ENCODE measurements around the gene TMEM232.

The TMEM232 gene

DNA sequence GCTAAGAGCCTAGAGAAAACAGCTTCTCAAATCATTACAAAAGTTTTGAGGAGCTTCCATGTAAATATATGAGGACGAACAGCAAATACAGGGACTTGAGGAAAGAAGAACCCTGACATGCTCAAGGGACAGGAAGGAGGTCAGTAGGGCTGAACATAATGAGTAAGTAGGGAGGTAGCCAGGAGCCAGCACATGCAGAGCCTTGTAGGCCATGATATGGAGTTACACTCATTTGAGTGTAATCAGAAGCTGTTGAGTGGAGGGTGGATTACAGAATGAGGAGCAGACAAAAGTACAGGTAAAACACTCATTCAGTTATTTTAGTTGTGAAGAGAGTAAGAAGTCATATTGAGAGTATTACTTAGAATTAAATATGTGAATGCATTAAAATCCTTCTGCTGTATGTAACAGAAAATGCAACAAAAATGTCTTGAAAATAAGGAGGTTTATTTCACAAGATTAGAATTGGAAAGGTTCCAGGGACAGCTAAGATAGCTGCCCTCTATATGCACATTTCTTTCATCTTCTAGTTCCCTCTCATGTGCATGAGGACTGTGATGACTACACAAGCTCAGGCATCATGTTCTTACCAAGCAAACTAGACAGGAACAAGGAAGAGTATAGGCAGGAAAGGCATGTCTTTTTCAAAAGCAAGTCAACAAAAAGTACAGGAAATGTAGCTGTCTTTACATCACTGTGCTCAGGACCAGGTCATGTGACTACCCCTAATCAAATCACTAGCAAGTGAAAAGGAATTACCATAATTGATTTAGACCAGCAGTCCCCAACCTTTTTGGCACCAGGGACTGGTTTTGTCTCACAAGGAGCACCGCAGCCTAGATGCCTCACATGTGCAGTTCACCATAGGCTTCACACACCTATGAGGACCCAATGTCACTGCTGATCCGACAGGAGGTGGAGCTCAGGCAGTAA is 87.2 kb downstream of the TMEM232 start:
- no peaks in the 10 kb centered on the region for H3F3A ChIP-seq (ENCODE audit: insufficient read depth, low read length)

GRCh38 chr5:110634475-110634874 is 92.0 kb downstream of the TMEM232 start:
- H3K4me1 ChIP-seq (ENCODE audit: insufficient read depth, low read length, severe bottlenecking) = peaks cover 9% of the 10 kb centered on the region
- no peak overlapping the region for H3K4me2 ChIP-seq (ENCODE audit: low read length)
- no peak overlapping the region for H3K9ac ChIP-seq (ENCODE audit: low read length)
- H4K20me1 ChIP-seq (ENCODE audit: insufficient read depth, low read length) = no peaks in the 10 kb centered on the region
- no peaks in the 10 kb centered on the region for H3F3A ChIP-seq (ENCODE audit: insufficient read depth, low read length)
- no peak overlapping the region for H3K27ac ChIP-seq (ENCODE audit: low read depth, low read length, poor library complexity, severe bottlenecking)
- no peaks in the 10 kb centered on the region for H3K27me3 ChIP-seq (ENCODE audit: insufficient read depth, low read length)
- H3K9me3 ChIP-seq (ENCODE audit: low read length) = no peaks in the 10 kb centered on the region; the same call in 1 of the 2 replicates
- H3K36me3 ChIP-seq (ENCODE audit: insufficient read depth, low read length) = no peaks in the 10 kb centered on the region
- TF ChIP-seq EZH2 (IDR thresholded peaks at IDR 0.05; ENCODE audit: borderline replicate concordance, low read length) = no peak
- no peaks in the 10 kb centered on the region for H3K9me2 ChIP-seq (ENCODE audit: low read depth, low read length)
- no peak overlapping the region for H3K4me3 ChIP-seq (ENCODE audit: low read depth, low read length, poor library complexity, severe bottlenecking)
- no peak overlapping the region for H2AFZ ChIP-seq (ENCODE audit: low read length)
- no peaks in the 10 kb centered on the region for H3K79me2 ChIP-seq (ENCODE audit: insufficient read depth, low read length)

More for the DNA sequence above, 87.2 kb downstream of the TMEM232 start:
- TF ChIP-seq, protein P1, sequence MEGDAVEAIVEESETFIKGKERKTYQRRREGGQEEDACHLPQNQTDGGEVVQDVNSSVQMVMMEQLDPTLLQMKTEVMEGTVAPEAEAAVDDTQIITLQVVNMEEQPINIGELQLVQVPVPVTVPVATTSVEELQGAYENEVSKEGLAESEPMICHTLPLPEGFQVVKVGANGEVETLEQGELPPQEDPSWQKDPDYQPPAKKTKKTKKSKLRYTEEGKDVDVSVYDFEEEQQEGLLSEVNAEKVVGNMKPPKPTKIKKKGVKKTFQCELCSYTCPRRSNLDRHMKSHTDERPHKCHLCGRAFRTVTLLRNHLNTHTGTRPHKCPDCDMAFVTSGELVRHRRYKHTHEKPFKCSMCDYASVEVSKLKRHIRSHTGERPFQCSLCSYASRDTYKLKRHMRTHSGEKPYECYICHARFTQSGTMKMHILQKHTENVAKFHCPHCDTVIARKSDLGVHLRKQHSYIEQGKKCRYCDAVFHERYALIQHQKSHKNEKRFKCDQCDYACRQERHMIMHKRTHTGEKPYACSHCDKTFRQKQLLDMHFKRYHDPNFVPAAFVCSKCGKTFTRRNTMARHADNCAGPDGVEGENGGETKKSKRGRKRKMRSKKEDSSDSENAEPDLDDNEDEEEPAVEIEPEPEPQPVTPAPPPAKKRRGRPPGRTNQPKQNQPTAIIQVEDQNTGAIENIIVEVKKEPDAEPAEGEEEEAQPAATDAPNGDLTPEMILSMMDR (IDR thresholded peaks at IDR 0.05; ENCODE audit: low read length) = no peak
- no peak for TF ChIP-seq EZH2 (IDR thresholded peaks at IDR 0.05; ENCODE audit: borderline replicate concordance, low read length)
- H3K27ac ChIP-seq (ENCODE audit: low read depth, low read length, poor library complexity, severe bottlenecking) = no peak overlapping the region
- H3K4me1 ChIP-seq (ENCODE audit: insufficient read depth, low read length, severe bottlenecking) = no peaks in the 10 kb centered on the region
- no peaks in the 10 kb centered on the region for H3K9me3 ChIP-seq (ENCODE audit: low read length)
- no peak overlapping the region for H3K4me3 ChIP-seq (ENCODE audit: low read depth, low read length, poor library complexity, severe bottlenecking)
- no peaks in the 10 kb centered on the region for H3K9me2 ChIP-seq (ENCODE audit: low read depth, low read length)
- H3K4me2 ChIP-seq (ENCODE audit: low read length) = no peak overlapping the region
- H3K9ac ChIP-seq (ENCODE audit: low read length) = no peak overlapping the region
- no peaks in the 10 kb centered on the region for H3K36me3 ChIP-seq (ENCODE audit: insufficient read depth, low read length)
- no peaks in the 10 kb centered on the region for H4K20me1 ChIP-seq (ENCODE audit: insufficient read depth, low read length)
- no peak overlapping the region for H2AFZ ChIP-seq (ENCODE audit: low read length)
- H3K79me2 ChIP-seq (ENCODE audit: insufficient read depth, low read length) = no peaks in the 10 kb centered on the region
- no peaks in the 10 kb centered on the region for H3K27me3 ChIP-seq (ENCODE audit: insufficient read depth, low read length)

DNA sequence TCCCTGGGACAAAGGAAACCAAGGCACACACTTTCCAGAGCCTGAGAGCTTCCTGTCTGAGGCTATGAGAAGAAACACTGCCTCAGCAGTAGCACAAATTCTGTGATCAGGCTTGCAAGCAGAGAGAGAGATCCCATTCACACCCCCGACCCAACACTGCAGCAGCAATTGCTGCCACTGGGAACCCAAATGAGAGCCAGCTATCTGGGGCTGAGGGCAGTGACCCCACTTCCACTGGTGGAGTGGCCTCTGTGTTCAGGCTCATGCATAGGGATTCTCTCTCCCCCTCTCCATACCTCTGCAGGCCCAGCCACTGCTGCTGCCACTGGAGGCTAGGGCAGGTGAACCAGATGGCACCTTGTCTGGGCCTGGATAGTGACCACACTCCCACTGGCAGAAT is 95.2 kb downstream of the TMEM232 start:
- no peaks in the 10 kb centered on the region for H4K20me1 ChIP-seq (ENCODE audit: insufficient read depth, low read length)
- H3K9me3 ChIP-seq (ENCODE audit: low read length) = no peaks in the 10 kb centered on the region; the same call in 1 of the 2 replicates
- H3K4me2 ChIP-seq (ENCODE audit: low read length) = no peak overlapping the region
- no peaks in the 10 kb centered on the region for H3K27me3 ChIP-seq (ENCODE audit: insufficient read depth, low read length)
- H2AFZ ChIP-seq (ENCODE audit: low read length) = no peak overlapping the region
- no peak overlapping the region for H3K9ac ChIP-seq (ENCODE audit: low read length)
- TF ChIP-seq EZH2 (IDR thresholded peaks at IDR 0.05; ENCODE audit: borderline replicate concordance, low read length) = no peak
- TF ChIP-seq, protein P1 (IDR thresholded peaks at IDR 0.05; ENCODE audit: low read length) = no peak
- H3K27ac ChIP-seq (ENCODE audit: low read depth, low read length, poor library complexity, severe bottlenecking) = no peak overlapping the region
- no peaks in the 10 kb centered on the region for H3K79me2 ChIP-seq (ENCODE audit: insufficient read depth, low read length)
- H3F3A ChIP-seq (ENCODE audit: insufficient read depth, low read length) = no peaks in the 10 kb centered on the region
- H3K4me3 ChIP-seq (ENCODE audit: low read depth, low read length, poor library complexity, severe bottlenecking) = no peak overlapping the region
- no peaks in the 10 kb centered on the region for H3K9me2 ChIP-seq (ENCODE audit: low read depth, low read length)
- no peaks in the 10 kb centered on the region for H3K36me3 ChIP-seq (ENCODE audit: insufficient read depth, low read length)
- peaks cover 9% of the 10 kb centered on the region for H3K4me1 ChIP-seq (ENCODE audit: insufficient read depth, low read length, severe bottlenecking)

All from OCI-LY1 (cell line).